Measurements from ENCODE around the gene GPS1. TPM values are rescaled to one million over a fixed set of nuclear protein-coding genes. Genes with fewer than 3 reads are reported as not detected.
A peak's percentile ranks its signal among the peaks of the same experiment; 100 is the strongest.

GPS1 gene
- total RNA-seq, 4 donors from 2014 or later: 62.8 to 76.9 (median 69.5) TPM

DNA sequence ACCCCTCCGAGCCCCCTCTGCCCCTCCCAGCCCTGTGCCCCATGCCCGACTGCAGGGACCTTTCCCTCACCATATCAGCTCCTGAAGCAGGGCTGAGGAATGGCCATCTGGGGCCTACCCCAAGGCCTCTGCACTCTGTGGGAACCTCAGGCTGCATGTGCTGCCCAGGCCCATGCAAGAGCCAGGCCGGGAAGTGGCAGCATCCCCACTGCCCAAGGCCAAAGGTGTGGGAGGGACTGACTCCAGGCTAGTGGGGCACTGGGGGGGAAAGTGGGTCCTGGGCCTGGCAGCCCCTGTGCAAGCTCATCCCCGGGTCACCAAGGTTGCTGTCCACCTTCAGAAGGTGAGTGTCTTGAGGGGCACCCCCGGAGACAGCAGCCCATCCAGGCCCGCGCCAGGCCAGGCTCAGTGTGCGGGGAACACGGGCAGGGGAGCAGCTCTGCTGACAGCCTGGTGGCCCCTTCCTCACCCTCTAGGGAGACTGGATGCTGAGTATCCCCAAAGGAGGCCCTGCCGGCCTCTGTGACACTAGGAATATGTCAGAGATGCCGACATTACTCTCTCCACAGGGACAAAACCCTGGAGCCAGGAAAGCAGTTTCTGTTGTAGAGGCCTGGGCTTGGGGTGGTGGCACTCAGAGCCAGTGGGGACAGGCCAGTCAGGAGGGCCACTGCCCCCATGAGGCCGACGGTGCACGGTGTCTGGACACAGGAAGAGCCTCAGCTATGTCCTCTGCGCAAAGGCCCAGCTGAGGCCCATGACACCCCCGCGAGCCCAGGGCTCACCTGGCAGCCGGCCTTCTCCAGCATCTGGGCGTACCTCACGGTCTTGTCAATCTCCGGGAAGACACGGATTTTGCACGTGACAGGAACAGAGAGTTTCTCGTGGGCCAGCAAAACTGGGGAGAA lies 10.6 kb downstream of the GPS1 start:
- 83 to 100% methylated on average over 2 to 12 of the region's 24 CpGs for WGBS, 2 donors

DNA sequence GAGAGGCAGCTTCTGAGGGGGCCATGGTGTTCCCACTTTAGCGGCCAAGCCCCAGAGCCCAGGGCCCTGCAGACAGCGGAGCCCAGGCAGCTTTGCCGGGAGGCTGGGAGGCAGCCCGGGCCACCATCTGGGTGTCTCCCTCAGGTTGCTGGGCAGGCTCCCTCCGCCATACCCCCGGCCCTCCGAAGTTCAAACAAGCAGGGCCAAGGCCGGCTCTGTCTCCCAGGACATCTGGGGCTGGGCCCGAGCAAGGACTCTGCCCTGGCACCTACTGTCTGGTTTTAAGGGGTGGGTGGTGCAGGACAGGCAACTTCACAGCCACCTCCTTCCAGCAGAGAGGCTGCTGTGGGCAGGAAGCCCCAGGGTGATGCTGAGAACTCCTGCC lies 11.3 kb downstream of the GPS1 start:
- Histone ChIP-seq H3K4me1 (peaks cover 20 to 38% (median 24%) of the 10 kb centered on the region in 3 donors), H3K4me3 (no peak overlapping the region), H3K27me3 (no peaks in the 10 kb centered on the region), H3K36me3 (peaks cover 39 to 62% (median 43%) of the 10 kb centered on the region in 3 donors), H3K9me3 (no peaks in the 10 kb centered on the region), H3K27ac (no peak overlapping the region)
- no peak for TF ChIP-seq POLR2A (IDR thresholded peaks at IDR 0.05)
- TF ChIP-seq, protein P1, sequence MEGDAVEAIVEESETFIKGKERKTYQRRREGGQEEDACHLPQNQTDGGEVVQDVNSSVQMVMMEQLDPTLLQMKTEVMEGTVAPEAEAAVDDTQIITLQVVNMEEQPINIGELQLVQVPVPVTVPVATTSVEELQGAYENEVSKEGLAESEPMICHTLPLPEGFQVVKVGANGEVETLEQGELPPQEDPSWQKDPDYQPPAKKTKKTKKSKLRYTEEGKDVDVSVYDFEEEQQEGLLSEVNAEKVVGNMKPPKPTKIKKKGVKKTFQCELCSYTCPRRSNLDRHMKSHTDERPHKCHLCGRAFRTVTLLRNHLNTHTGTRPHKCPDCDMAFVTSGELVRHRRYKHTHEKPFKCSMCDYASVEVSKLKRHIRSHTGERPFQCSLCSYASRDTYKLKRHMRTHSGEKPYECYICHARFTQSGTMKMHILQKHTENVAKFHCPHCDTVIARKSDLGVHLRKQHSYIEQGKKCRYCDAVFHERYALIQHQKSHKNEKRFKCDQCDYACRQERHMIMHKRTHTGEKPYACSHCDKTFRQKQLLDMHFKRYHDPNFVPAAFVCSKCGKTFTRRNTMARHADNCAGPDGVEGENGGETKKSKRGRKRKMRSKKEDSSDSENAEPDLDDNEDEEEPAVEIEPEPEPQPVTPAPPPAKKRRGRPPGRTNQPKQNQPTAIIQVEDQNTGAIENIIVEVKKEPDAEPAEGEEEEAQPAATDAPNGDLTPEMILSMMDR (IDR thresholded peaks at IDR 0.05): no peak
- 100% methylated on average over 3 of the region's 9 CpGs; no CpG with 5 or more reads in 1 of the 2 donors for WGBS, 2 donors
- intact Hi-C loops (cut with DNase I): no loop called here
- DNase-seq: no peak

More for the DNA sequence above, 10.6 kb downstream of the GPS1 start:
- no peak overlapping the region for H3K27ac ChIP-seq
- no peak for TF ChIP-seq POLR2A (IDR thresholded peaks at IDR 0.05)
- TF ChIP-seq, protein P1 (IDR thresholded peaks at IDR 0.05): no peak
- H3K4me3 ChIP-seq: no peak overlapping the region
- no peaks in the 10 kb centered on the region for H3K9me3 ChIP-seq
- peaks cover 20 to 38% (median 24%) of the 10 kb centered on the region in 3 donors for H3K4me1 ChIP-seq
- no peak for DNase-seq
- no peaks in the 10 kb centered on the region for H3K27me3 ChIP-seq
- intact Hi-C loops (cut with DNase I): no loop called here
- peaks cover 46 to 69% (median 47%) of the 10 kb centered on the region in 3 donors for H3K36me3 ChIP-seq

DNA sequence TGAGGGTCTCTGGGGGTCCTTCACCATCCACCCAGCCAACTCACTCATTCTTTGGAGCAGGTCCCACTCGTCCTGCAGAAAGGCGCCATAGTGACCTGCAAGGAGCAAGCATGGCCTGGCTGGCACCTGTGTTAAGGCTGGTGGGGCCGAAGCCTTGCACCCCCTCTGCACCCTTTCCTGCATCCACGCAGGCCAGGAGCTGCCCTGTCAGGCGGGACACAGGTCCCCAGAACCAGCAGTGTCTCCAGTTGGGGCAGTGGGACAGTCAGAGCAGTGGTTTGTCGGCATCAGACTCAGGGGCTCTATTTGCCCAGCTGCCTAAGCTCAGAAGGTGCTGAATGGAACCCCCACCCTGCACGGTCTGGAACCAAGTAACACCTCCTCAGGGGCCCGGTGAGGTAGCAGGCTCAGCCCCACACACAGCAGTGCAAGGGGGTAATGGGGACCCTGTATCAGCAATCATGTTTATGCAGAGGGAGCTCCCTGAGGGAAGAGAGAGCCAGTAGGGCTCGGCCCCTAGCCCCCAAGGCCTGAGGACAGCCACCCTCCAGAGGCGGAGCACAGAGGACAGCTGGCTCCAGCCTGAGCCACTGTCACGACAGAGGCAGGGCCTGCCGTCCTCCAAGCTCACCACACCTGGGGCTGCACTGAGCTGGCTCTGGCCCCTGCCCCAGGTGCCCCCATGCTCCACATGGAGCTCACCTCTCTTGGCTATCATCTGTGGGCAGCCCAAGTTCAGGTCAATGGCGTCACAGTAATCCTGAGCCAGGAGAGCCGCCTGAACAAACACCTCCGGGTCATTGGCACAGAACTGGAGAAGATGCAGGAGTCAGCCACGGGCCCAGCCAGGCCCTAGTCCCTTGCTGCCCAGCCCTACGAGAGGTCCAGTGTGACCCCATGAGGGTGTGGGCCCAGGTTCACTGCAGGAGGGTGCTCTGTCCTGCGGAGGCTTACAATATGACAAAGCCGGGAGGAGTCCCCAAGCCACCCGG lies 12.0 kb downstream of the GPS1 start:
- intact Hi-C loops (cut with DNase I): no loop called here
- H3K27me3 ChIP-seq: no peaks in the 10 kb centered on the region
- H3K9me3 ChIP-seq: no peaks in the 10 kb centered on the region
- H3K27ac ChIP-seq: peak overlapping the region; percentile 28 to 90 (median 86)
- peak overlapping the region; percentile 63 to 98 (median 96) for H3K4me3 ChIP-seq
- peaks cover 20 to 38% (median 24%) of the 10 kb centered on the region in 3 donors for H3K4me1 ChIP-seq
- H3K36me3 ChIP-seq: peaks cover 36 to 55% (median 37%) of the 10 kb centered on the region in 3 donors
- WGBS, 2 donors: 58 to 85% methylated on average over 5 to 10 of the region's 20 CpGs
- no peak for DNase-seq
- TF ChIP-seq, protein P1 (IDR thresholded peaks at IDR 0.05): no peak
- no peak for TF ChIP-seq POLR2A (IDR thresholded peaks at IDR 0.05)

DNA sequence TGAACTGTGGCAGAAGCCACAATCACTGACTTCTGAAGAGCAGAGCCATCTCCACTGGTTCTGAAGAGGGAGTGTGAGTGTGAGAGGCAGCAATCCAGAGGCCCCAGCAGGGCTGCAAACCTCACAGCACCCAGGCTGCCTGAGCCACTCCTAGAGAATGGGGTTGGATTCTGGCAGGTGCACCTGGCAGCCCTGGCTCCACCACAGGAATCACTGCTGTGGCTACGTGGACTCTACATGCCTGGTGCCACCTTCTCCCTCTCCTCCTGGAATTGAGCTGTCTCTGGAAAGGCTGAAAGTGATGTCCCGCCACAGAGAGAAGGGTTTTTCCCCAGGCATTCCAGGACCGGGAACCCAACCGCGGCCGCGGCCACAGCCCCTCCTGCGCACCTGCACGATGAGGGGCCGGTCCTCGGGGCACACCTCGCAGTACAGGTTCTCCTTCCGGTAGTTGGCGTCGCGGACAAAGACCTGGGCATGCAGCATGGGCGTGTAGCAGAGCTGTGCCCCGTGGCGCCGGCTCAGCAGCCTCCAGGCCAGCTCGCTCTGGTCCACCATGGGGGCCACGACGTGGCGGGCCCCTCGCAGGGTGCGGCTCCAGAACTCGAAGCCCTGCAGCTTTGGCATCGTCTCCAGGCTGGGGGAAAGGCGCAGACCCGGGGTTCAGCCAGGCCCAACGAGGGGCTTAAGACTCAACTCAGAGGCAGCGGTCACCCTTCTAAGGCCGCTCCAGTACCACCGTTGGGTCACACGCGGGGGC lies 12.9 kb downstream of the GPS1 start:
- Histone ChIP-seq H3K9me3 (no peaks in the 10 kb centered on the region), H3K27me3 (no peaks in the 10 kb centered on the region), H3K4me1 (peaks cover 20 to 38% (median 24%) of the 10 kb centered on the region in 3 donors), H3K36me3 (peaks cover 32 to 46% (median 33%) of the 10 kb centered on the region in 3 donors), H3K27ac (peak overlapping the region; percentile 84 to 93 (median 90)), H3K4me3 (peak overlapping the region; percentile 63 to 98 (median 96))
- intact Hi-C loops (cut with DNase I): no loop called here
- DNase-seq: no peak
- 40 to 46% methylated on average over 1 to 19 of the region's 36 CpGs for WGBS, 2 donors
- TF ChIP-seq, protein P1 (IDR thresholded peaks at IDR 0.05): no peak
- TF ChIP-seq POLR2A (IDR thresholded peaks at IDR 0.05): no peak

Measured in esophagus squamous epithelium (tissue), 5 donors.